Measurements from ENCODE around the gene NHSL2. TPM values are rescaled to one million over a fixed set of nuclear protein-coding genes. Genes with fewer than 3 reads are reported as not detected.

NHSL2 gene
- total and polyA plus RNA-seq, 2 experiments from 2014 or later, result 4.7 to 9.5 TPM

DNA sequence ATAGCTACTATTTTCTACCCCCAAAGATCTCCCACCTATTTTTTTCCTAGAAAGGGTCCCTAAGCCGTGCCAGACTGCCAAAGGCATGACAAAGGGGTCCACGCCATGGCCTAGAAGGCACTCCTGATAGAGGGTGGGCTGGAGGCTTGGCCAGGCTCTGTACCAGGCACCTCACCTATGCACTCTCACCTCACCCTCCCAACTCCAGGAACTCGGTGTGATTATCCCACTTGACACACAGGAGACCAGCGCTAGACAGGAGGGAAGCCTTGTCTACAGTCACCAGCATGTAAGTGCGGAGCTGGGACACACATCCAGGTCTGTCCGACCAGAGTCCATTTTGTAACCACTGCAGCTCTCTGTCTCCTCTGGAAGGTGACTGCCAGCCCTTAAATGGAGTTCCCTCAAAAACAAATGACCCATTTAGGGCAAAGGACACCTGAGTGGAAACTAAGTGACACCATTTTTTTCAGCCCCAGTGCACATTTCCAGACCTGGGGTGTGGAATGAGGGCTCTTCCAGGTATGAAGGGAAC lies 114.7 kb downstream of the NHSL2 start (continued):
- no peak for TF ChIP-seq EZH2phosphoT487 (IDR thresholded peaks at IDR 0.05; ENCODE audit: unreplicated experiment)
- no peak for TF ChIP-seq CREB1 (CRISPR knock-in tag; IDR thresholded peaks at IDR 0.05; ENCODE audit: low read depth)
- TF ChIP-seq EZH2 (IDR thresholded peaks at IDR 0.05; ENCODE audit: low read depth, unreplicated experiment), result no peak
- no peak for TF ChIP-seq CTCF (conservative IDR thresholded peaks at IDR 0.05; ENCODE audit: low read depth in 2 of 2)
- TF ChIP-seq ZNF114 (CRISPR knock-in tag; IDR thresholded peaks at IDR 0.05), result no peak
- TF ChIP-seq NANOG (IDR thresholded peaks at IDR 0.05; ENCODE audit: borderline replicate concordance), result no peak

- no peak overlapping the region for H2AFZ ChIP-seq
Observed at GRCh38 chrX:72026341-72027023, 115.8 kb downstream of the NHSL2 start.

More at GRCh38 chrX:72026341-72027023, 115.8 kb downstream of the NHSL2 start:
- no peaks in the 10 kb centered on the region for H3F3A ChIP-seq (replicated peaks; ENCODE audit: low read depth)
- no peak overlapping the region for H3K4me2 ChIP-seq
- H3K4me1 ChIP-seq (ENCODE audit: insufficient read depth), result no peaks in the 10 kb centered on the region
- TF ChIP-seq ZNF331 (CRISPR knock-in tag; IDR thresholded peaks at IDR 0.05; ENCODE audit: low read depth) (no peak), STAT1 (IDR thresholded peaks at IDR 0.05; ENCODE audit: unreplicated experiment) (no peak), ETS1 (IDR thresholded peaks at IDR 0.05) (no peak), CTCF (conservative IDR thresholded peaks at IDR 0.05; ENCODE audit: low read depth in 2 of 2) (no peak), EZH2 (IDR thresholded peaks at IDR 0.05; ENCODE audit: low read depth, unreplicated experiment) (no peak), CREB1 (CRISPR knock-in tag; IDR thresholded peaks at IDR 0.05; ENCODE audit: low read depth) (no peak), POLR2AphosphoS5 (IDR thresholded peaks at IDR 0.05; ENCODE audit: low read depth) (no peak)
- TF ChIP-seq, protein P1, sequence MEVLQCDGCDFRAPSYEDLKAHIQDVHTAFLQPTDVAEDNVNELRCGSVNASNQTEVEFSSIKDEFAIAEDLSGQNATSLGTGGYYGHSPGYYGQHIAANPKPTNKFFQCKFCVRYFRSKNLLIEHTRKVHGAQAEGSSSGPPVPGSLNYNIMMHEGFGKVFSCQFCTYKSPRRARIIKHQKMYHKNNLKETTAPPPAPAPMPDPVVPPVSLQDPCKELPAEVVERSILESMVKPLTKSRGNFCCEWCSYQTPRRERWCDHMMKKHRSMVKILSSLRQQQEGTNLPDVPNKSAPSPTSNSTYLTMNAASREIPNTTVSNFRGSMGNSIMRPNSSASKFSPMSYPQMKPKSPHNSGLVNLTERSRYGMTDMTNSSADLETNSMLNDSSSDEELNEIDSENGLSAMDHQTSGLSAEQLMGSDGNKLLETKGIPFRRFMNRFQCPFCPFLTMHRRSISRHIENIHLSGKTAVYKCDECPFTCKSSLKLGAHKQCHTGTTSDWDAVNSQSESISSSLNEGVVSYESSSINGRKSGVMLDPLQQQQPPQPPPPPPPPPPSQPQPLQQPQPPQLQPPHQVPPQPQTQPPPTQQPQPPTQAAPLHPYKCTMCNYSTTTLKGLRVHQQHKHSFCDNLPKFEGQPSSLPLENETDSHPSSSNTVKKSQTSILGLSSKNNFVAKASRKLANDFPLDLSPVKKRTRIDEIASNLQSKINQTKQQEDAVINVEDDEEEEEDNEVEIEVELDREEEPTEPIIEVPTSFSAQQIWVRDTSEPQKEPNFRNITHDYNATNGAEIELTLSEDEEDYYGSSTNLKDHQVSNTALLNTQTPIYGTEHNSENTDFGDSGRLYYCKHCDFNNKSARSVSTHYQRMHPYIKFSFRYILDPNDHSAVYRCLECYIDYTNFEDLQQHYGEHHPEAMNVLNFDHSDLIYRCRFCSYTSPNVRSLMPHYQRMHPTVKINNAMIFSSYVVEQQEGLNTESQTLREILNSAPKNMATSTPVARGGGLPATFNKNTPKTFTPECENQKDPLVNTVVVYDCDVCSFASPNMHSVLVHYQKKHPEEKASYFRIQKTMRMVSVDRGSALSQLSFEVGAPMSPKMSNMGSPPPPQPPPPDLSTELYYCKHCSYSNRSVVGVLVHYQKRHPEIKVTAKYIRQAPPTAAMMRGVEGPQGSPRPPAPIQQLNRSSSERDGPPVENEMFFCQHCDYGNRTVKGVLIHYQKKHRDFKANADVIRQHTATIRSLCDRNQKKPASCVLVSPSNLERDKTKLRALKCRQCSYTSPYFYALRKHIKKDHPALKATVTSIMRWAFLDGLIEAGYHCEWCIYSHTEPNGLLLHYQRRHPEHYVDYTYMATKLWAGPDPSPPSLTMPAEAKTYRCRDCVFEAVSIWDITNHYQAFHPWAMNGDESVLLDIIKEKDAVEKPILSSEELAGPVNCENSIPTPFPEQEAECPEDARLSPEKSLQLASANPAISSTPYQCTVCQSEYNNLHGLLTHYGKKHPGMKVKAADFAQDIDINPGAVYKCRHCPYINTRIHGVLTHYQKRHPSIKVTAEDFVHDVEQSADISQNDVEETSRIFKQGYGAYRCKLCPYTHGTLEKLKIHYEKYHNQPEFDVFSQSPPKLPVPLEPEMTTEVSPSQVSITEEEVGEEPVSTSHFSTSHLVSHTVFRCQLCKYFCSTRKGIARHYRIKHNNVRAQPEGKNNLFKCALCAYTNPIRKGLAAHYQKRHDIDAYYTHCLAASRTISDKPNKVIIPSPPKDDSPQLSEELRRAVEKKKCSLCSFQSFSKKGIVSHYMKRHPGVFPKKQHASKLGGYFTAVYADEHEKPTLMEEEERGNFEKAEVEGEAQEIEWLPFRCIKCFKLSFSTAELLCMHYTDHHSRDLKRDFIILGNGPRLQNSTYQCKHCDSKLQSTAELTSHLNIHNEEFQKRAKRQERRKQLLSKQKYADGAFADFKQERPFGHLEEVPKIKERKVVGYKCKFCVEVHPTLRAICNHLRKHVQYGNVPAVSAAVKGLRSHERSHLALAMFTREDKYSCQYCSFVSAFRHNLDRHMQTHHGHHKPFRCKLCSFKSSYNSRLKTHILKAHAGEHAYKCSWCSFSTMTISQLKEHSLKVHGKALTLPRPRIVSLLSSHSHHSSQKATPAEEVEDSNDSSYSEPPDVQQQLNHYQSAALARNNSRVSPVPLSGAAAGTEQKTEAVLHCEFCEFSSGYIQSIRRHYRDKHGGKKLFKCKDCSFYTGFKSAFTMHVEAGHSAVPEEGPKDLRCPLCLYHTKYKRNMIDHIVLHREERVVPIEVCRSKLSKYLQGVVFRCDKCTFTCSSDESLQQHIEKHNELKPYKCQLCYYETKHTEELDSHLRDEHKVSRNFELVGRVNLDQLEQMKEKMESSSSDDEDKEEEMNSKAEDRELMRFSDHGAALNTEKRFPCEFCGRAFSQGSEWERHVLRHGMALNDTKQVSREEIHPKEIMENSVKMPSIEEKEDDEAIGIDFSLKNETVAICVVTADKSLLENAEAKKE (CRISPR knock-in tag; IDR thresholded peaks at IDR 0.05), result no peak
- Mint-ChIP-seq H3K27ac (no peak overlapping the region), H3K27me3 (ENCODE audit: insufficient read depth, low read depth, poor library complexity) (peaks cover 12% of the 10 kb centered on the region), H3K4me1 (peaks cover 8% of the 10 kb centered on the region), H3K36me3 (ENCODE audit: low read depth) (peaks cover 7% of the 10 kb centered on the region; the same call in 1 of the 3 replicates), H3K4me3 (no peak overlapping the region), H3K9me3 (no peaks in the 10 kb centered on the region)
- no peaks in the 10 kb centered on the region for H3K79me2 ChIP-seq (replicated peaks; ENCODE audit: insufficient read depth)
- no peak overlapping the region for H3K27ac ChIP-seq (ENCODE audit: low read depth)
- H4K20me1 ChIP-seq (replicated peaks; ENCODE audit: insufficient read depth), result no peaks in the 10 kb centered on the region
- no peaks in the 10 kb centered on the region for H3K36me3 ChIP-seq (ENCODE audit: insufficient read depth)
- H3K9me2 ChIP-seq (ENCODE audit: insufficient read depth), result no peaks in the 10 kb centered on the region
- DNase-seq (ENCODE audit: low spot score), result no peak
- no peaks in the 10 kb centered on the region for H3K27me3 ChIP-seq (ENCODE audit: insufficient read depth)
- ATAC-seq, result no peak
- H3K4me3 ChIP-seq, result no peak overlapping the region

Measured in GM23338 (cell line).